ENCODE results near the gene GPR142.
A peak's percentile ranks its signal among the peaks of the same experiment; 100 is the strongest.

Gene GPR142

GRCh38 chr17:74367206-74367605 is at the start of gene GPR142:
TSS of gene GPR142 (plus strand) at chr17:74367506. CDS start at chr17:74369541, 2,035 bp downstream.
- DNase-seq: no peak

GRCh38 chr17:74318391-74318790 is 48.9 kb upstream of the GPR142 start:
- no peak for DNase-seq

GRCh38 chr17:74324521-74324920 is 42.8 kb upstream of the GPR142 start:
- DNase-seq: no peak

- DNase-seq: no peak
Observed at GRCh38 chr17:74325376-74325742, 41.9 kb upstream of the GPR142 start.

GRCh38 chr17:74325743-74326379 is 41.4 kb upstream of the GPR142 start, which contains the start of gene KIF19:
TSS of gene KIF19 (plus strand) at chr17:74326226. CDS start at chr17:74326350, 124 bp downstream.
- DNase-seq: no peak

GRCh38 chr17:74326506-74326905 is 40.8 kb upstream of the GPR142 start:
- no peak for DNase-seq

GRCh38 chr17:74328487-74328886 is 38.8 kb upstream of the GPR142 start:
- no peak for DNase-seq

GRCh38 chr17:74329378-74329777 is 37.9 kb upstream of the GPR142 start:
- DNase-seq: no peak

- no peak for DNase-seq
Observed at GRCh38 chr17:74330446-74330845, 36.9 kb upstream of the GPR142 start.

- no peak for DNase-seq
Observed at GRCh38 chr17:74332017-74332650, 35.2 kb upstream of the GPR142 start.

GRCh38 chr17:74332763-74333283 is 34.5 kb upstream of the GPR142 start:
- DNase-seq: peak; percentile 88

- DNase-seq: no peak
Observed at GRCh38 chr17:74334393-74335039, 32.8 kb upstream of the GPR142 start.

GRCh38 chr17:74335529-74336062 is 31.7 kb upstream of the GPR142 start:
- DNase-seq: no peak

GRCh38 chr17:74336307-74336706 is 31.0 kb upstream of the GPR142 start:
- DNase-seq: no peak

- DNase-seq: no peak
Observed at GRCh38 chr17:74337834-74338500, 29.3 kb upstream of the GPR142 start.

GRCh38 chr17:74339537-74340195 is 27.6 kb upstream of the GPR142 start:
- peak; percentile 12 for DNase-seq

- DNase-seq: peak; percentile 33
Observed at GRCh38 chr17:74340470-74341023, 26.8 kb upstream of the GPR142 start.

- DNase-seq: no peak
Observed at GRCh38 chr17:74342224-74342623, 25.1 kb upstream of the GPR142 start.

GRCh38 chr17:74343121-74343520 is 24.2 kb upstream of the GPR142 start:
- DNase-seq: no peak

- peak; percentile 52 for DNase-seq
Observed at GRCh38 chr17:74343526-74344284, 23.6 kb upstream of the GPR142 start.

- DNase-seq: no peak
Observed at GRCh38 chr17:74344658-74345057, 22.6 kb upstream of the GPR142 start.
